GM12892 (cell line): Measurements from ENCODE around the gene TRIM42. TPM values are rescaled to one million over a fixed set of nuclear protein-coding genes. Genes with fewer than 3 reads are reported as not detected.

Experiments used
- DNase-seq: peaks from one replicate; pipeline ENCODE4 v3.0.0; 2011; ENCODE audit not compliant: insufficient read length
- FAIRE-seq: peaks from 2 replicates; lab custom pipeline; 2011; peaks lifted over from hg19 to GRCh38; lab: Jason Lieb, UNC
- POLR2A ChIP-seq: IDR thresholded peaks from 2 replicates; pipeline ENCODE4 v1.6.1; 2011; ENCODE audit warnings: low read depth, low read length, control low read depth
- POLR2AphosphoS5 ChIP-seq: IDR thresholded peaks from 2 replicates; pipeline ENCODE4 v1.6.1; 2011; ENCODE audit warnings: low read depth, low read length, control low read depth
- TAF1 ChIP-seq: IDR thresholded peaks from 2 replicates; pipeline ENCODE4 v1.6.1; 2011; ENCODE audit warnings: low read depth, mild to moderate bottlenecking, control low read depth, low read length, borderline replicate concordance
- polyA plus RNA-seq: library from polyadenylated mRNA; unstranded; fragments of >200 nt; gene quantifications from one replicate; pipeline ENCODE4 v1.2.1, GENCODE V29; 2012; ENCODE audit warnings: missing spikeins, inconsistent platforms; ENCODE audit not compliant: missing spikeins

TRIM42 gene
- polyA plus RNA-seq, result not detected

GRCh38 chr3:140677764-140678163, at the start of gene TRIM42:
Gene TRIM42, plus strand, starts transcription at chr3:140678064. Its CDS starts 166 bp downstream, at chr3:140678230.
- no peak for FAIRE-seq
- DNase-seq, result no peak
- no peak for TF ChIP-seq POLR2A
- TF ChIP-seq POLR2AphosphoS5, result no peak
- no peak for TF ChIP-seq TAF1

DNA sequence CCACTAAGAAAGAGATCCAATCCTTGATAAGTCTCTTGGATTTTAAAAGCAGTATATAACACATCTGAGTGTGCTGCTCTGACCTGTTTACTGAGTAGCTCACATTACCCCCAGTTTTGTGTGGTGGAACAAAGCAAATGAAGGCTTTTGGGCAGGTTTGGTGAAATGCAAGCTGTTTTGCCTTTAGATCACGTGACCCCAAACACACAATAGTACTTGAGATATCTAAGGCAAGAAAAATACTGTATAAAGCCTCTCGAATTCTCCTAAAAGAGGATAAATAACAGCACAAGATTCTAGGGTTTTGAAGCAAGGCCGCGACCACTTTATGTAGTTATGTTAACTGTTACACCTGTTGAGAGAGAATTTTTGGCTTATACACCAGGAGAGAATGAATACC, 49.3 kb upstream of the TRIM42 start:
- FAIRE-seq, result no peak
- TF ChIP-seq TAF1, result no peak
- TF ChIP-seq POLR2A, result no peak
- no peak for TF ChIP-seq POLR2AphosphoS5
- DNase-seq, result no peak

DNA sequence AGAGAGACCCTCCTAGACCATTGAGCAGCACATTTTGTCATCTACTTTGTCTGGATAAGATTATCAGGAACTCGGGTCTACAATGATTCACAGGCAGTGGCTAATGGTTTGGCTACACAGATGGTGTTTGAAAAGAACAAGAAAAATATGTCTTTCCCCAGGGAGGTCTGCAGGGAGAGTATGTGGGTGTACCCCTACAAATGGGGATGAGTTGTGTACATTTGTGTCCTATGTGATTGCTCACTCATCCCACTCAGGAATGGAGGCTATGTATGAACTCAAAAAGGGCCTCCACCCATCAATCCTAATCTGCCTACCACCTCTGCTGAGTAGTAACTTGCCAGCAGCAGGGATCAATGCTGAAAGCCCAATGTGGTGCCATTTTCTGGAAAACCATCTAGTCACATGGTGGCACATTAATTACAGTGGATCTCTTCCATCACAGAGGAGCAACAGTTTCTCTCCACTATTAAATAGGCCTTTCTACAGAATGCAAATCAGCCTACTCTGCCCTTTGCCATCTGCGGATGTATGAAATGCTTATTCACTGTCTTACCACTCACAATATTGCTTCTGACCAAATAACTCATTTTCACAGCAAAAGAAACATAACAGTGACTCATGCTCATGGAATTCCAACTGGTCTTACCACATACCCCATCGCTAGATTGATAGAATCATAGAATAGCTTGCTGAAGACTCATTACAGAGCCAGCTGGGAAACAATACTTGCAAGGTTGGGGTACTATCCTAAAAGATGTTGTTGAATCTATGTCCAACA, 48.3 kb upstream of the TRIM42 start:
- TF ChIP-seq POLR2A (no peak), POLR2AphosphoS5 (no peak), TAF1 (no peak)
- DNase-seq, result no peak
- FAIRE-seq, result no peak

- no peak for DNase-seq
- TF ChIP-seq POLR2AphosphoS5, result no peak
- no peak for TF ChIP-seq TAF1
- TF ChIP-seq POLR2A, result no peak
- FAIRE-seq, result no peak
These were observed 47.5 kb upstream of the TRIM42 start for GRCh38 chr3:140630366-140630765.

DNA sequence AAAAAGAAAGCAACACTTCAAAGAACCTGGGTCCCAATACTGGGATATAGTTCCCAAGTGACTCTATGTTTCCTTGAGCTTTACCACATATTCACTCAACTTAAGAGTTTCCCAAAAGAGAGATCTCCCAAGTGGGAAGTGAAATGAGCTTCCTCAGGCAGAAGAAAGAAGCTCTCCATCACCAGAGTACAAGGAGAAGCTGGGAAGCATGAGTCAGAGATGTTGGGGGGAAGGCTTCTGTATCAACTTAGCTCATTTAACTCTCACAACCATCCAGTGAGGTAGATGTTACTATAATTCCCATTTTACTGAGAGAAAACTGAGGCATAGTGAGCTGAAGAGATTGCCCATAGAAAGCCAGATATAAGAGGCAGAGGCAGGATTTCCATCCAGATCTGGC, 47.0 kb upstream of the TRIM42 start:
- FAIRE-seq, result no peak

DNA sequence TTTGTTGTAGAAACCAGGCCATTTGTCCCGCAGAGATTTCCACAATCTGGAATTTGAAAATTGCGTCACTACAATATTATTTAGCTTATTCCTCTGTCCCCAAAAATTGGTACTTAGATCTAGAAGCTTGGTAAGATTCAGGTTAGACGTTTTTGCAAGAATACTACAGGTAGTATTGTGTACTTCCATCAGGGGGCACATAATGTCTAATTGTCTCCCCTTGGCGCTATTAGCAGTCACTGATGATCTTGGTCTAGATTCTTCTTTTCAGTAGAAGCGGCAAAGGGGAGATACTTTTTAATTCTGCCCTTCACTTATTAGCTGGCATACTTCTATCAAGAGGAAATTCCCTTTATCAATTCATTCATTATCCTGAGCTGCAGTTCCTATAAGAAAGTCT, 42.6 kb upstream of the TRIM42 start:
- TF ChIP-seq POLR2AphosphoS5, result no peak
- TF ChIP-seq TAF1, result no peak
- TF ChIP-seq POLR2A, result no peak
- DNase-seq (no peak), FAIRE-seq (no peak)

More for the DNA sequence above, 47.0 kb upstream of the TRIM42 start:
- DNase-seq, result no peak
- no peak for TF ChIP-seq TAF1
- TF ChIP-seq POLR2AphosphoS5, result no peak
- TF ChIP-seq POLR2A, result no peak

GRCh38 chr3:140636406-140637138, 41.3 kb upstream of the TRIM42 start:
- FAIRE-seq (no peak), DNase-seq (no peak)
- TF ChIP-seq POLR2AphosphoS5 (no peak), TAF1 (no peak), POLR2A (no peak)

- FAIRE-seq (no peak), DNase-seq (no peak)
- TF ChIP-seq POLR2A, result no peak
- no peak for TF ChIP-seq TAF1
- TF ChIP-seq POLR2AphosphoS5, result no peak
These were observed 26.6 kb upstream of the TRIM42 start for GRCh38 chr3:140651287-140651686.

DNA sequence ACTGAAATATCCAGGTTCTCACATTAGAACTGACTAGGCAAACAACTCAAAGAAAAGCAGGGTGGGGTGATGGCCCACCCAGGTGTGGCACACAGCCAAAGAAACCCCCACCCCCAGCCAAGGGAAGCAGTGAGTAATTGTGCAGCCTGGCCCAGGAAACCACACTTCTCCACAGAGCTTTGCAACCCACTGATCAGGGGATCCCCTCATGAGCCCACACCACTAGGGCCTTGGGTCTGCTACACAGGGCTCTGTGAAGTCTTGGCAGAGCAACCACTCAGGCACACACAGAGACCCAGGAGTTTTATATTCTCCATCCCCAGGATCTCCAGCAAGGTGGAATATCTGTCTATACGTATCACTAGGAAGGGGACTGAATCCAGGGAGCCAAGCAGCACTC, 22.2 kb upstream of the TRIM42 start:
- TF ChIP-seq POLR2A, result no peak
- no peak for TF ChIP-seq TAF1
- no peak for TF ChIP-seq POLR2AphosphoS5
- FAIRE-seq (no peak), DNase-seq (no peak)

- TF ChIP-seq POLR2AphosphoS5 (no peak), TAF1 (no peak), POLR2A (no peak)
- FAIRE-seq, result no peak
These were observed 13.8 kb upstream of the TRIM42 start for GRCh38 chr3:140664111-140664510.

GRCh38 chr3:140682586-140682985, 4.7 kb downstream of the TRIM42 start:
- FAIRE-seq (no peak), DNase-seq (no peak)
- no peak for TF ChIP-seq POLR2A

More at GRCh38 chr3:140664111-140664510, 13.8 kb upstream of the TRIM42 start:
- DNase-seq, result no peak

- no peak for DNase-seq
- no peak for FAIRE-seq
- TF ChIP-seq POLR2A (no peak), TAF1 (no peak)
These were observed 8.3 kb downstream of the TRIM42 start for GRCh38 chr3:140686128-140686527.
